ENCODE results near the gene SLC25A30.
"Not testable (repeated sequence)": the region's sequence is repeated elsewhere in the genome, so short reads cannot be mapped to it uniquely, and the experiment has no call there.

Gene SLC25A30

GRCh38 chr13:45436332-45436731, 18.2 kb upstream of the SLC25A30 start:
- no peak for DNase-seq (ENCODE audit: low read depth)
- TF ChIP-seq MYC (IDR thresholded peaks at IDR 0.05; ENCODE audit: low read depth, low read length) (no peak), POLR2A (IDR thresholded peaks at IDR 0.05; ENCODE audit: extremely low read depth, insufficient read length) (no peak), CTCF (IDR thresholded peaks at IDR 0.05; ENCODE audit: low read depth, low read length) (no peak), MAX (IDR thresholded peaks at IDR 0.05; ENCODE audit: low read depth, low read length) (no peak)
- H3K4me3 ChIP-seq (ENCODE audit: low read depth, low read length): no peak overlapping the region

GRCh38 chr13:45434556-45435371, 16.6 kb upstream of the SLC25A30 start:
- no peak overlapping the region for H3K4me3 ChIP-seq (ENCODE audit: low read depth, low read length)
- TF ChIP-seq MAX (IDR thresholded peaks at IDR 0.05; ENCODE audit: low read depth, low read length) (no peak), CTCF (IDR thresholded peaks at IDR 0.05; ENCODE audit: low read depth, low read length) (no peak), POLR2A (IDR thresholded peaks at IDR 0.05; ENCODE audit: extremely low read depth, insufficient read length) (no peak), MYC (IDR thresholded peaks at IDR 0.05; ENCODE audit: low read depth, low read length) (no peak)
- DNase-seq (ENCODE audit: low read depth): no peak

- no peak for TF ChIP-seq POLR2A (IDR thresholded peaks at IDR 0.05; ENCODE audit: extremely low read depth, insufficient read length)
- TF ChIP-seq MAX (IDR thresholded peaks at IDR 0.05; ENCODE audit: low read depth, low read length): no peak
- no peak for TF ChIP-seq CTCF (IDR thresholded peaks at IDR 0.05; ENCODE audit: low read depth, low read length)
- TF ChIP-seq MYC (IDR thresholded peaks at IDR 0.05; ENCODE audit: low read depth, low read length): no peak
- H3K4me3 ChIP-seq (ENCODE audit: low read depth, low read length): no peak overlapping the region
- no peak for DNase-seq (ENCODE audit: low read depth)
These were observed 15.2 kb upstream of the SLC25A30 start for GRCh38 chr13:45433381-45433790.

GRCh38 chr13:45432737-45433380, 14.7 kb upstream of the SLC25A30 start:
- no peak for TF ChIP-seq MYC (IDR thresholded peaks at IDR 0.05; ENCODE audit: low read depth, low read length)
- H3K4me3 ChIP-seq (ENCODE audit: low read depth, low read length): no peak overlapping the region
- no peak for DNase-seq (ENCODE audit: low read depth)

GRCh38 chr13:45426056-45426841, 8.1 kb upstream of the SLC25A30 start:
- DNase-seq (ENCODE audit: low read depth): peak; percentile 26
- H3K4me3 ChIP-seq (ENCODE audit: low read depth, low read length): not testable (repeated sequence)

- no peak overlapping the region for H3K4me3 ChIP-seq (ENCODE audit: low read depth, low read length)
- no peak for DNase-seq (ENCODE audit: low read depth)
- TF ChIP-seq MYC (IDR thresholded peaks at IDR 0.05; ENCODE audit: low read depth, low read length): no peak
- TF ChIP-seq CTCF (IDR thresholded peaks at IDR 0.05; ENCODE audit: low read depth, low read length): no peak
- no peak for TF ChIP-seq POLR2A (IDR thresholded peaks at IDR 0.05; ENCODE audit: extremely low read depth, insufficient read length)
- TF ChIP-seq MAX (IDR thresholded peaks at IDR 0.05; ENCODE audit: low read depth, low read length): no peak
These were observed 4.6 kb upstream of the SLC25A30 start for GRCh38 chr13:45422731-45423292.

Data from NB4 (cell line).